T-helper 1 cell (primary cell): Measurements from ENCODE around the gene NLRP8.
"Not testable (repeated sequence)": the region's sequence is repeated elsewhere in the genome, so short reads cannot be mapped to it uniquely, and the experiment has no call there.

ENCODE experiments used
- DNase-seq, 5 donors: peaks; one replicate each; pipeline ENCODE4 v3.0.0-alpha.2; 2012 to 2020
- total RNA-seq, 4 donors: gene quantifications; one replicate each; lab custom pipeline; 2026; lab: John Stamatoyannopoulos, UW

NLRP8 gene
- total RNA-seq, result 0 reads per million in 4 donors

DNA sequence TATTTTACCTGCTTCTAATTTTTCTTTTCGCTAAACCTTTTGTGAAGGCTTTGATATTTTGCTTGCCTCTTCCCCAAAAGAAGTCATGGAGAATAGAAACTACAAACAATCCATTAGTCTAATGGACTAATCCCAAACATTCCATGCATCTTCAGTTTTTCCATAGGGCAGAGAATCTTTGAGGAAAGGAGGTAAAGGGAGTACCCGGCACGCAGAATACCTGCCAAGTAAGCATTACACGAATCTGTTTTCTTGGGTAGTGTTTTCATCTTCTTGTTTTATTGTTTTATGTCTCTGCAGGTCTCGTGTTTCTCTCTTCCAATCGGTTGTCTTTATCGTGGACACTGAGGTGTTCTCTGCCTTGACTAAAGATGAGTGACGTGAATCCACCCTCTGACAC, at the start of gene NLRP8:
NLRP8 (plus strand) TSS at position 301 of the 400 bp plus-strand sequence.
- no peak for DNase-seq

DNA sequence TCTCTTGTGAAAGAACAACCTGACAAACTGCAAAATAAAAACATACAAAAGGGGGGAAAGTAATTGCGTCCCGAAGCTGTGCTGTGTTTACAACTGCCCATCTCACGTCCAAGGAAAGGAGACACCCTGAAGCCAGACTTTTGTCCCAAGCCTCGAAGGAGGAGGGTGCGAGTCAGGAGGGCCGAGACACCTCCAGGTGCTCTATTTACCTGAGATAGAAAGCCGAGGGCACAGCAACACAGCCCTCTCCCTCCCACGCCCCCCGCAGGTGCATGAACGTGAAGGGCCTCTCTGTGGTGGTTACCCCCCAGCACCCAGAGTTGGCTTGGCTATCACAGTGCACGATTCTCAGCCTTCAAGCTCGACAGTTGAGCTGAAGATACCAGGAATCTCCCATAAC, 48.7 kb upstream of the NLRP8 start:
- DNase-seq, result no peak

DNA sequence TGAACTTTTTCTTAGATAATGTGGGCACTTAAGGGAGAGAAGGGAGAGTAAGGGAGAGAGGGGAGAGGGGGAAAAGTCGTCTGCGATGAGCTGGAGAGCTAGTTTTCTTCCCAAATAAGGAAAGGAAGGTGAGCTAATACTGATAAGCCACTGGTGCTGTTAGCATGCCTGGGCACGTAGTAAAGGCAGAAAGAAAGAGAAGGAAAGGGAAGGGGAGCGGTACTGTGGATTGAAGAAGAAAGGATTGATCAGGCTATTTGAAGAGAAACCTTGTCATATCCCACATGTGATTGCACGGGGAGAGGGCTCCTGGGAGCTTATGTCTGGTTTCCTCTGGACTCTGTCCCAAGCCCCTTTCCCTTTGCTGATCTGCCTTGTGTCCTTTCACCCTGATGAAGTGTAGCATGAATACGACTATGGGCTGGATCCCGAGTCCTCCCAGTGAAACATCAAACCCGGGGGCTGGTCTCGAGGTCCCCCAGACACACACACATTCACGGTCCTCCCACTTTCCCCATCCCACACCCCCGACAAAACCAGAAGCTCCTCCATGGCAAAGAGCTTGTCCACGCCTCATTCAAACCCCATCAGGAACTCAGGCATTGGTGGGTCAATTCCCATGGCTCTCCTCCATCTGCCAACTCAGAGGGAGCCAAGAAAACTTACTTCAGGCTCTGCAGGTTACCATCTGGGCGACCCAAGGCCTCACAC, 46.1 kb upstream of the NLRP8 start:
- no peak for DNase-seq

DNA sequence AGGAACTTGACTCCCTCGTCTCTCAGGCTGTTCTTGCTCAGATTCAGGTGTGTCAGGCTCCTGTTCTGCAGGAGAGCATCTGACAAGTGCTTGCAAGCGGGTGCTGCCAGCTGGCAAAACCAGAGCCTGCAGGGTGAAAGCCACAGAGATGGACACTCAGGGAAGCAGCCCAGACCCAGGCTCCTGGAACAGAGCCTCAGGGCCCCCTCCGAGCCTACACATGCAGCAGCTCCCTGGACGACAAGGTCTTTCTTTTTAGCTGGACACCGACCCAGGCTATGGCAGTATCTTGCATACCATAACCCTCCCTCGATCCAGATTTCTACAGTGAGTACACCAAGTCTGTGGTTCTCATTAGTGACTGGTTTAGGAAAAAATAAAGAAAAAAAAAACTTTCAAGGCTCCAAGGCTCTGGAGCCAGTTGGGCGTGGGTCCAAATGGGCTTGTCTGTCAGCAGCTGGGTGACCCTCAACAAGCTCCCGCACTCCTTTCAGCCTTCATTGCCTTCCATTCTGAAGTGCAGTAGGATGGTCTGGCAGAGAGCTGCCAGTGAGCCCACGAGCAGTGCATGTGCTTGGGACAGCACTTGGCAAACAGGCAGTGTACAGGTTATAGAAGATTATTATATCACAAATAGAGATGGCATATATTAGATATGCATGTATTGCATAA, 45.4 kb upstream of the NLRP8 start:
- DNase-seq, result no peak

DNA sequence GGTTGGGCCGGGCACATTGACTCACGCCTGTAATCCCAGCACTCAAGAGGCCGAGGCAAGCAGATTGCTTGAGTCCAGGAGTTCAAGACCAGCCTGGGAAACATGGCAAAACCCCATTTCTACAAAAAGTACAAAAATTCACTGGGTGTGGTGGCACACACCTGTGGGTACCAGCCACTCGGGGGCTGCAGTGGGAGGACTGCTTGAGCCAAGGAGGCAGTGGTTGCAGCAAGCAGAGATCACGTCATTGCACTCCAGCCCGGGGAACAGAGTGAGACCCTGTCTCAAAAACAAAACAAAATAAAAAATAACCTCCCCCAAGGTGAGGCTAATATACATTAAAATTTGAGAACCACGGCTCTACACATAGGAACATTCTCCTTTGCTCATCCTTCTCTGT, 40.3 kb upstream of the NLRP8 start:
- no peak for DNase-seq

DNA sequence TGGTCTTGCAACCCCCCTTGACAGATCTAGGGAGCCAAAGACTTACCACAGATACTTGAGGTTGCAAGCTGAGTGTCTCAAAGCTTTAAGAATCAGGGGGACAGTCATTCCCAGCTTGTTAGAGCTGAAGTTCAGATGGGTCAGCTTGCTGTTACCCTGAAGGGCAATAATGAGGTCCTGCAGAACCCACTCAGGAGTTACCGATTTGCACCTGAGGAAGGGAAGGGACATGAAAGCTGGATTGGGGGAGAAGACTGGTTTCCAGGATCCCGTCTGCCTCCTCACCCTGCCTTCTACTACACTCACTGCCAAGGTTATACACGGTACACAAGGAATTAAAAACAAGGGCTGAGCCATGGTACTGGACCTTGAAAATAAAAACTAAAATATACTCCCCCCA, 39.9 kb upstream of the NLRP8 start:
- no peak for DNase-seq

DNA sequence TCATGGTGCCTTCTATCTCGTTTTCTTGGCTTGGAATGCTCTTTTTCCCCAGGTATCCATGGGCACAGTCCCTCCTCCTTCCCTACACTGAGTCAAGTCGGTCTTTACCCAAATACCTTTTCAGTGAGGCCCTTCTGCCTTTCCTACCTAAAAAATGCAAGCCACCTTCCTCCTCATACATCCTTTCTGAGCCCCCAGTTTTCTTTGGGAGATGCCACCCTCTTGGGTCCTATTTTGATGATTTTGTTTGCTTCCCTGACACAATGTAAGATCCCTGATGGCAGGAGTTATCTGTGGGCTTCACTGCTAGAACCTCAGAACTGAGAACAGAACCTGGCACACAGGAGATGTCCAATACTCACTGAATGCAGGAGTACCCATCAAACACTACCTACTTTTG, 37.8 kb upstream of the NLRP8 start:
- no peak for DNase-seq

DNA sequence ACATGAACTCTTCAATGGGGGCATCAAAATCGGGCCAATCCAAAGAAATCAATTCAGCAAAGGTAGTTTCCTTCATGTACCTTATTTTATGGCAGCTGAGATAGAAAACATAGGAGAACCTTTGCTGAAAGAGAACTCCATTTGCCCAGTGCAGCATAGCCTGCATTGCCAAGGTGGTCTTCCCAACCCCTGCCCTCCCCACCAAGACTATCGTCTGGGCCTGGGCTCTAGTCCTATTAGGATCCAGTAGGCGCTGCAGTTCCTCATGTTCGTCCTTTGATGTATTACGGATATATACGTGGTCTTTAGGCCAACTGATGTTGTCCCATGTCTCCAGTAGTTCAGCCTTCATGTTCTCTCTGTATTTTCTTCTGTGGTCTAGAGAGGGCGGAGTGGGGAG, 34.7 kb upstream of the NLRP8 start:
- no peak for DNase-seq

DNA sequence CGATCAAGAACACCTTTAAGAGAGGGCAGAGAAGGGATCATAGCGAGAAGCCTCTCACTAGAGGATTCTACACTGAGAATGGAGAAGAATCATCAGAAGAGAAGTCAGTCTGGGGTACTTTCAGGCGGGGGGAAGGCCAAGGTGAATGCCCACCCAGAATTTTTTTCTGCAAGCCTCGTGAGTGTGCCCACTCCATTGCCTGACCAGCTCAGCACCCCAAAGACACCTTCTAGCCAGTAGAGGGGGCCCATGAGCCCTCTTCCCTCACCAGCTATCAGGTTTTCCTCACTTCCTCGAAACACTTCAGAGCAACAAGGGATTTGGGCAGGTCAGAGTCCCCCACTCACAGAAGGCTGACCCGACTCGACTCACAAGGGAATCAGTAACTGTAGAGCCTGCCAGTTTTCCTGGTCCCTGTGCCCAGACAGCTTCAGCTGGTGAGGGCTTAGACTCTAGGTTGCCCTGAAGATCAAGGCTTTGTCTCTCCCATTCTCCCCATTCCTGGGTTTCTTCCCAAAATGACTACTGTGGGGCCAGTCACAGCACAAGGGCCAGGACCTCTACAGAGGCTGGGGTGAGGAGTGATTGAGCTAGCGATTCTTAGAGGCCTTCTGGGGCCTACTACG, 33.9 kb upstream of the NLRP8 start:
- DNase-seq, result no peak

DNA sequence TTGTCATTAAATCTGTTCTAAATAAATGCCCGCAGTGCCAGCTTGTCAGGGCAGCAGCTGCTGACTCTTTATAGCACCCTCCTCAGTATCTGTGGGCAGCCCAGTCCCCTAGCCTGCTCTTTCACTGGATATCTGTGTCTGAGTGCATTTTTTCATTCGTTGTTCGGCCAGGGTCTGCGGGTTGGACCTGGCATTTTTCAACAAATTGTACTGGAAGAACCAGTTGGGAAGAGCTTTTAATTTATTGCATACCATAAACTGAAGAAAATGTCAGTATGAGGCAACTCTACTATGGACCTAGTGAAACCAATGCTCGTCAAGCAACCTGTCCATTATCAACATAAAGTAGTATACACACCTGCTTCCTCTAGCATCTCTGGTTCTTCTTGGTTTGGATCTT, 24.1 kb upstream of the NLRP8 start:
- DNase-seq, result no peak

DNA sequence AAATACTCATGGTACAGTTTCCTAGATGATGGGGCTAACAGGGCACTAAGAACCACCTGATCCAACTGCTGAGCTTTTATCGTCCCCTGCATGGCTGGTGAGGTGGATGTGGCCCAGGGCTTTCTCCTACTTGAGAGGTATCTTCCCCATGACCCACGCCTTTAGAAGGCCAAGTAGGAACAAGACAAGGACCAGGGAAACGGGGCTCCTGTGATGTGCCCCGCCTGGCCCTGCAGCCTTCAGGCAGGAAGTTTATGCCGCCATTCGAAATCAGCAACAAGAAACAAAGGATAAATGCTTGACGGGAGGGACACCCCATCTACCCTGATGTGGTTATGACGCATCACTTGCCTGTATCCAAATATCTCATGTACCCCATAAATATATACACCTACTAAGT, 19.6 kb upstream of the NLRP8 start:
- no peak for DNase-seq

DNA sequence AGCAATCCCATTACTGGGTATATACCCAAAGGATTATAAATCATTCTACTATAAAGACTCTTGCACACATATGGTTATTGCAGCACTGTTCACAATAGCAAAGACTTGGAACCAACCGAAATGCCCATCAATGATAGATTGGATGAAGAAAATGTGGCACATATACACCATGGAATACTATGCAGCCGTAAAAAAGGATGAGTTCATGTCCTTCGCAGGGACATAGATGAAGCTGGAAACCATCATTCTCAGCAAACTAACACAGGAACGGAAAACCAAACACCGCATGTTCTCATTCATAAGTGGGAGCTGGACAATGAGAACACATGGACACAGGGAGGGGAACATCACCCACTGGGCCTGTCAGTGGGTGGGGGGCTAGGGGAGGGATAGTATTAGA, 18.4 kb upstream of the NLRP8 start:
- DNase-seq, result not testable (repeated sequence)

DNA sequence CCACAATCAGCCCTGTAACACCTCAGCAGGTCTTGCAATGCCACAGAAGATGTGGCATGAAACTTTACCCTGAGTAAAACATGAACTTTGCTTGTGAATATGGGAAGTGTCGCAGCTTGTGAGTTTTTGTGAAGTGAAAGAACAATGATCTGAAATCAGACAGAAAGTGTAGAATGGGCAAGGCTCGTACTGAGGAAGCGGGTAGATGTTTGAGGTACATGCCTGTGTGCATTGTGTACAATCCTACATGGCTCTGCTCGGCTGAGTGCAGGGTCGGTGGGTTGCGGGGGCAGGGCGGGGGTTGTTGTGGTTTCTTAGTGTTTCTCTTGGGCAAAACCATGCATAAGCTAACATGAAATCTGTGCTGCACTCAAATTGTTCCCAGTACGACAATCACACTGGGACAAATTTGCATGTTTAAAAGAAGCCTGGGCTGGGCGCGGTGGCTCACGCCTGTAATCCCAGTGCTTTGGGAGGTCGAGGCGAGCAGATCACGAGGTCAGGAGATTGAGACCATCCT, 16.6 kb upstream of the NLRP8 start:
- DNase-seq, result no peak

DNA sequence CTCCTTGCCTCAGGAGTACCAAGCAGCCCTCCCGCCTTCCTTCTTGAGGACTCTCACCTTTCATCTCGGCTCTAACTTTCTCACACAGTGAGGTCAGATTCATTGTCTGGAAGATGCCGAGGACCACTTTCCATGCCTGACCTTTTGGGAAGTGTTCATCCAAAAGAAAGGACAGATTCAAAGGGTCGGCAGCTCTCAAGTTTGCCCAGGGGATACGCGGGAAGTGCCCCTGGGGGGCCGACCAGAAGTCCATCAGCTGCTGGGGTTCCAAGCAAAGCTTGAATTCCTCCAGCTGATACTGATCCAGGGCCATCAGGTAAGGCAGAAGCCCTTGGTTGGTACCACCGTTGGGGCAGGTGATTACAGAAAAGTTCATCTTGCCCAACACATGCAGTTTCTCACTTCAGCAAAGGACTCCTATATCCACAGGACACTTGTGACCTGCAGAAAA, 15.7 kb upstream of the NLRP8 start, which contains the start of gene NLRP13:
NLRP13 (minus strand) TSS at position 401 of the 451 bp plus-strand sequence; CDS start at position 376, 25 bp downstream.
- no peak for DNase-seq

DNA sequence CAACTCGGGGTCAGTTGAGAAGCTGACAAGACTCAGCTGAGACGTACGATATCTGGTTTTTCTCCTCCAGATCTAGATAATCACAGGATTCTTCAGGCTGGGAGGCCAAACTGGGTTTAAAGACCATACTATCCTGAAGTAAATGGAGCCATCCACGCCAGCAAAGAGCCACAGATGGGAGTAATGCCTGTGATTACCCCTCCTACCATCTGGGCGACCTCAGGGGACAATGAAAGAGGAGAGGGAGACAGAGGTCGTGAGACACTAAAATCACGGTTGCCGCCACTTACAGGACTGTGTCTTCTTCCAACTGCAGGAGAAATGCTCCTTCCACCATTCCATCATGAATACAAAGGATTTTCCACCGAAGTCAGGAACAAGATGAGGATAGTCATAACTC, 12.4 kb upstream of the NLRP8 start:
- no peak for DNase-seq

DNA sequence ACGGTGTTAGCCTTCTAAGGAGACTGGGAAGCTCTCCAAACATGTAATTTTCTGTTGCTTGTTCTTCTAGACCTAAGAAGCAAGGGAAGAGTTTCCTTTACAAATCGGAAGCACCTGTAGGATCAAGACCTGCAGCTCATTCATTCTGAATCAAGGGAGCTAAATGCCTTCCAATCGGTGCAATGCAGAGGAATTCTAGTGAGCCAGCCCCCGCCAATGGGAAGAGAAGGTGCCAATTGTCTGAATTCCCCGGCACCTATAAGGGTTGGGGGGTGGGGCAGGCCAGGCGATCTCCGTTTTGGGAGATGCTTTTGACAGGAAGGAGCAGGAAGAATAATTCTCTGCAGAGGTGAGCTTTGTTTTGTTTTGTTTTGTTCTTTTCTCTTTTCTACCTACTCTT, 8.4 kb upstream of the NLRP8 start:
- DNase-seq, result no peak

DNA sequence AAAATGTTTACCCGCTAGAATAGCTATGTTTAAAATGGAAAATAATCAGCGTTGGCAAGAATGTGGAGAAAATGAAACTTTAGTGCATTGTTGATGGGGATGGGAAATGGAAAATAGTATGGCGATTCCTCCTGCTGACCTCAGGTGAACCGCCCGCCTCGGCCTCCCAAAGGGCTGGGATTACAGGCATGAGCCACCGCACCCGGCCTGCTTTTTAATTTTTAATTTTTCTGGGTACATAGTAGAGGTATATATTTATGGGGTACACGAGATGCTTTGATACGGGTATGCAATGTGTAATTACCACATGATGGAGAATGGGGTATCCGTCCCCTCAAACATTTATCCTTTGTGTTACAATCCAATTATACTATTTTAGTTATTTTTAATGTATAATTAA, 7.3 kb upstream of the NLRP8 start:
- DNase-seq, result no peak

DNA sequence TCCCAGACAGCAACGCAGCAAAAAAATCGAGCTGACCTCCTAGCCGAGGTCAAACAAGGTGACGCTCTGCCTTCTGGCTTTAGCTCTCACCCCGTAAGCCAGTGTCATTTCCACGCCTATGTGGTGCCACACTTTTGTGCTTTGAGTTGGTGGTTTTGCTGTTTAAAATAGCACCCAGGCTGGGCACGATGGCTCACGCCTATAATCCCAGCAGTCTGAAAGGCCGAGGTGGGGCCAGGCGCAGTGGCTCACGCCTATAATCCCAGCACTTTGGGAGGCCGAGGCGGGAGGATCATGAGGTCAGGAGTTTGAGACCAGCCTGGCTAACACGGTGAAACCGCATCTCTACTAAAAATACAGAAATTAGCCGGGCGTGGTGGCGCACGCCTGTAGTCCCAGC, 2.9 kb downstream of the NLRP8 start:
- not testable (repeated sequence) for DNase-seq

DNA sequence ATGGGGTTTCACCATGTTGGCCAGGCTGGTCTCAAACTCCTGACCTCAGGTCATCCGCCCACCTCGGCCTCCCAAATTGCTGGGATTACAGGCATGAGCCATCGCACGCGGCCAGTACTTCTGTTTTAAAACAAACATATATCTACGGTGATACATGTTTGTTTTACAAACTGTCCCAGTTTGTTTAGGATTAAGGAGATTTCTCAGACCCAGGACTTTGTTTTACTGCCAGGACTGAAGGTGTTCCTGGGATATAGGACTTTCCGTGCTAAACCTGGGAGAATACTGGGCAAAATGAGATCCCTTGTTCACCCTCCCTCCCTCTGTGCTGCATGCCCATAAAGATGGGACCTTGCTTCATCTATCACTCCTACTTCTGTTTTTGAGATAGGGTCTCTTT, 8.8 kb downstream of the NLRP8 start:
- DNase-seq, result no peak

DNA sequence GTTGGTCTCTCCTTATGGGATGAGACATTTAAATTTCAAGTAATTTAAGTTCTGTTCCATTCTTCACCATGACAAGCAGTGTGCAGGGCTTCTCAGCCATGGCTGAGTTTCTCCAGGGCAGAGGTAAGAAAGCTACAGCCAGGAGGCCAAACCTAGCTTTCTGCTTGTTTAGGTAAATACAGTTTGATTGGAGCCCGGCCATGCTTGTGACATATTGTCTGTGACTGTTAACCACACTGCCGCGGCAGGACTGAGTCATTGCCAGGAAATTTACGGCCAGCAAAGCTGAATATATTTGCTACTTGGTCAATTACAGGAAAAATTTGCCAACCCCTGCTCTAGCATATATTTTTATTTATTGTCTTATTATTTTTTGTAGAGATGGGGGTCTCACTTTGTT, 10.7 kb downstream of the NLRP8 start:
- no peak for DNase-seq

DNA sequence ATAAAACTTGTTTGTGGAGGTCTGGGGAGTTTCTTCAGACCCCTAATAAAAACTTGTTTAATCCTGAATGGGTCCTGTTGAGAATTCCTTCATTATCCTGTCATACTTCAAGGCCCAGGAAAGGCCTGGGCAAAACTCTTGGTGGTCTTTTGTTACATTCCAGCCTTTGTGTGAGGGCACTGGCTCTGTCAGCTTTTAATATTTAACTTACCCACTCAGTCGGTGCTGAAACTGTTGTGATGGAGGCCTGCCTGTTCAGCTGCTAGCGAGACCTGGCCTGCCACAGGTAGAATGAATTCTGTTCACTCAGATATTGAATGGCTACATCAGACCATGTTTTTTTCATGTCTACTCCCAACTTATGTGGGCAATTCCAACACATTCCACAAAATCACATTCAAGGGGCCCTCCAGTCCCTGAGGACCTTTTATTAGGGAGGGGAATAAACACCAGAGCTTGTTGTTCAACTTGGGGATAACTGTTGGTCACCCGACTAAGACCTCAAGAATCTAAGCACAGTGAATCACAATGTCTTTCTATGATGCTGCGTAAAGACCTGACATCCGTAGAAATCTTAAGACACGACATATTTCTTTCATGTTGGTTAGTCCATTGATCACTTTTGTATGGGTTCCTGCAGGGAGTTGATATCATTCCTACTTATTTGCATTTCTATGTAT, 12.5 kb downstream of the NLRP8 start:
- no peak for DNase-seq

DNA sequence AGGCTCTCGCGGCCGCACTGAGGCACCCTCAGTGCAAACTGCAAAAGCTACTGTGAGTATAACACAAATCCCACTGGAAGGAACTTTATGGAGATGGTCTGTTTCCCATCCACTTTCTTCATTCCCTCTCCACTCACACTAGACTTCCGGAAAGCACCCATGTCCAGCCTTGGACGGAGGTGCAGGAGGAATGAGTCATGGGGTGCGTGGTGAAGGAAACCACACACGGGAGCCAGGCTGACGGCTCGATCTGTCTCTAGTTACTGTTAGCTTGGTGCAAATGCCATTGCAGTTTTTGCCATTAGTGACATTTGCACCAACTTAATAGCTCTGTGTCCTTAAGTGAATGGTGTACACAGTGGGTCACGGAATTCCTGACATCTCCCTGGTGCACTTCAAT, 14.6 kb downstream of the NLRP8 start:
- DNase-seq, result no peak

DNA sequence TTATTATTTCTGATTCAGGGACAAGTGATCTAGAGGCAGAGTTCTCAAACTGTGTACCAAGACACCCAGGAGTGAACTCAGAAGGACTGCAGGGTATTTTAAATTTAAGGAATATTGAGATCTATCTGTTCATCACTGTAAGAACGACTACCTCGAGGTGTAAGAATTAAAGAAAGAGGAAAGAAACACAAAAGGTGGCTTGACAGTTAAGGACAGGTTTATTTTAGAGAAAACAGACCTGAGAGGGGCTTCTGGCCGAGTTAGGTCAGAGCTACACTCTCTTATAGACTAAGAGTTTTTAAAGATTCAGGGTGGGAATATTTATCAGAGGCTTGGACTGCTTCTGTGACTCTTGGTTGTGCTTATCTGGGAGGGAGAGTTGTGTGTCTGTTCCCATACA, 26.4 kb downstream of the NLRP8 start:
- no peak for DNase-seq
